Body of pancreas (tissue), 4 donors: ENCODE results near the gene ZFP28. TPM values are rescaled to one million over a fixed set of nuclear protein-coding genes. Genes with fewer than 3 reads are reported as not detected.

ENCODE experiments used
- ATAC-seq: fragments of 150-250 bp; one replicate; pipeline ENCODE4 v1.9.1; 2016
- DNase-seq, 4 donors: peaks; one replicate each; pipeline ENCODE4 v3.0.0-alpha.2; 2019
- H3K27ac ChIP-seq, 4 donors: fragments of 200-600 bp; sonication (generic); 1 replicate in 3 of 4; 2 replicates in 1 of 4; pipeline versions ENCODE4 v1.5.1 to v1.6.1; 2016 to 2019; ENCODE audit warnings: mild to moderate bottlenecking in 1 of 4, mixed read lengths in 1 of 4, moderate library complexity in 1 of 4
- H3K27me3 ChIP-seq, 2 donors: fragments of 200-600 bp; sonication (generic); one replicate each; pipeline ENCODE4 v1.6.0; 2016; ENCODE audit warnings: mild to moderate bottlenecking in 1 of 2
- H3K36me3 ChIP-seq, 2 donors: fragments of 200-600 bp; sonication (generic); replicated peaks in 1 of 2; 2 replicates each; pipeline ENCODE4 v1.5.1; 2016; ENCODE audit warnings: low read depth in 2 of 2; ENCODE audit not compliant: insufficient read depth in 1 of 2
- H3K4me1 ChIP-seq: fragments of 200-600 bp; sonication (generic); one replicate; pipeline ENCODE4 v1.6.0; 2016
- H3K4me3 ChIP-seq, 2 donors: fragments of 200-600 bp; sonication (generic); 1 replicate in 1 of 2; 2 replicates in 1 of 2; pipeline ENCODE4 v1.5.1; 2016 to 2019
- H3K9me3 ChIP-seq, 3 donors: fragments of 200-600 bp; sonication (generic); 1 replicate in 2 of 3; 2 replicates in 1 of 3; pipeline ENCODE4 v1.5.1; 2016
- CTCF ChIP-seq, 7 experiments: fragments of 450-650 bp in 4 of 7; fragments of 200-600 bp in 3 of 7; sonication (generic) in 3 of 7; IDR thresholded peaks; one replicate each; pipeline ENCODE4 v1.5.1; 2016 to 2019; ENCODE audit warnings: antibody characterized with exemption in 7 of 7
- POLR2A ChIP-seq, 3 donors: fragments of 450-650 bp; IDR thresholded peaks; one replicate each; pipeline ENCODE4 v1.6.1; 2016; ENCODE audit warnings: antibody characterized with exemption in 3 of 3, mild to moderate bottlenecking in 2 of 3
- WGBS, 2 donors: methylation state at CpG; one replicate each; pipeline ENCODE4 v1.1.5; 2017; 5-methylcytosine and 5-hydroxymethylcytosine counted together
- intact Hi-C: fragments of 100-400 bp; cut with DNase I; formaldehyde crosslinking; loops from one replicate; pipeline ENCODE4 v1.15.1; 2023
- total RNA-seq, 2 donors: library from RNA; depleted of rRNA; stranded (reverse); fragments of >200 nt; gene quantifications; one replicate each; pipeline ENCODE4 v1.1.0, GENCODE V29; 2016

Gene ZFP28
- total RNA-seq, 2 donors from 2014 or later, result 3.3 to 5.2 TPM

DNA sequence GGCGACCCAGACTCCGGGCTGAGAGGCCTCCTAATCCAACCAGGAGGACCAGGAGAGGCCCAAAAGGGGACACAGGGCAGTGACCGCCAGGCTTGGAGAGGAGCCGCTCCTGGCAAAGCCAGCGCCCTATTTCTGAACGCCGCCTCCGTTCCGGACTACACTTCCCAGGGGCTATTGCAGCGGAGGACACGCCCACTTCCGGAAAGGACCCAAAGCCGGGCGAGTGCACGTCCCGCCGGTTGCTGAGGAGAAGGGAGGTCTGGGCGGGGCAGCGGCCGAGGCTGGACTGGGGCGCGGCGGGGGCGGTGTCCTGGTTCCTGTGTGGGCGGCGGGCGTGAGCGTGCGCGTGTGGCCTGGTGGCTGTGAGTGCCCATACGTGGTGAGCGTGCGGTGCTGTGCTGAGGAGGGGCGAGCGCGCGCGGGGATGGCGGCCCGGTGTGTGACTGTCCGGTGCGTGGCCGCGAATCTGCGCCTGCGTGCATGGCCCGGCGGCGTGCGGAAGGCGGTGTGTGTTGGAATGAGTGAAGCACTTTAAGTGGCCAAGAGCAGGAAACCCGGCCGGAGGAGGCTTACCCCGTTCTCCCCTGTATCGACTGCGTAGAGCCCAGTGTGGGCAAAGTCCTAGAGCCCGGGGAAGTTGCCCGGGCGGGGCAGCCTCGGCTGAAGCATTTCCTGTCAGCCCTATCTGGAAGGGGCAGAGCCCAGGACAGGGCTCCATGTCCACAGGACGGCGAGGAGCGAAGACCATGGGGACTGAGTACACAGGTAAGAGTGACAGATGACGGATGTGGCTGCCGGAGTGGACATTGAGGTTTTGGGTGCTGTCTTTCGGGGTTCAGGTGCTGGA lies 28.7 kb downstream of the ZFP28 start, which contains the start of gene ZNF470:
TSS of gene ZNF470 (plus strand) at position 195 of the 847 bp plus-strand sequence. CDS start 2,844 bp downstream, outside the sequence.
- peak; percentile 97 for ATAC-seq
- H3K9me3 ChIP-seq, result peaks cover 0 to 56% (median 4%) of the 10 kb centered on the region in 3 donors
- peak within 1 kb of the TSS; percentile 87 to 98 for H3K4me3 ChIP-seq
- H3K4me1 ChIP-seq, result peaks cover 16% of the 10 kb centered on the region
- DNase-seq, result peak; percentile 95 to 97 (median 96)
- 2 to 19% methylated on average over 13 to 66 of the region's 66 CpGs for WGBS, 2 donors
- intact Hi-C loops, result no loop called here
- peak within 1 kb of the TSS; percentile 34 to 90 (median 57) for H3K27ac ChIP-seq
- H3K27me3 ChIP-seq, result no peaks in the 10 kb centered on the region
- TF ChIP-seq POLR2A (IDR thresholded peaks at IDR 0.05) (peak; percentile 13 to 66 (median 65)), CTCF (IDR thresholded peaks at IDR 0.05) (no peak)
- H3K36me3 ChIP-seq, result peaks cover 2 to 10% of the 10 kb centered on the region in 2 donors

DNA sequence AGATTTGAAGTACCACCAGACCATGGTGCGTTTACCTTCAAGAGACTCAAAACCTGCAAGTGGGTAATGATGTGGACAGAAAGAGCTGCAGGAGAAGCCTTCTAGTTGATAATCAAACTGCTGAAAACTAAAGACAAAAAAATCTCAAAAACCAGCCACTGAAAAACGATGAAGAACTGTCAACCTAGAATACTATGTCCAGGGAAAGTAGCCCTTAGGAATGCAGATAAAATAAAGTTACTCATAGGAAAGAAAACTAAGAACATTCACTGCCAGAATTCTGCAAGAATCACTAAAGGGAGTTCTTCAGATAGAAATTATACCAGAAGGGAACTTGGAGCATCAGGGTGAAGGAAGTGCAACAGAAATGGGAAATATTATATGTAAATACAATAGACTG lies 33.8 kb downstream of the ZFP28 start:
- 52 to 67% methylated on average over 2 of the region's 2 CpGs for WGBS, 2 donors
- H3K36me3 ChIP-seq, result peaks cover 7 to 18% of the 10 kb centered on the region in 2 donors

DNA sequence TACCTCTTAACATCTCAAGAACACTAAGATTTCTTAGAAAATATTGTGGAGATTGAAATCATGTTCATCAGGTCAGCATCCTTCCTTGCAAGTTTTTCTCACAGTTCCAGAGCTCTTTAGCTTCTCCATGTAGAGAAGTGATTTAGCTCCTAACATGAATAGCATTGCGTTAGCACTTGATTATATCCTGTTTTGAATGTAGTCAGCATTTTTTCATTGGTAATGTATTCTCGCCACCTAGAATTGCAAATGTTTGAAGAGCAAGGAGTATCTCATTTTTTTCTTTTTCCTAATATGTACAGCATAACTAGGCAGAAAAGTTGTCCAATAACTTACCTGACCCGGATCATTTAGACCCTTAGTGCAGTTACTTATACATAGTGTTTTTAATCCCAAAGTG lies 35.2 kb downstream of the ZFP28 start:
- DNase-seq (no peak), ATAC-seq (no peak)
- H3K27ac ChIP-seq, result no peak overlapping the region
- peaks cover 0 to 70% (median 4%) of the 10 kb centered on the region in 3 donors for H3K9me3 ChIP-seq
- intact Hi-C loops, result no loop called here
- H3K4me1 ChIP-seq, result no peaks in the 10 kb centered on the region
- peaks cover 7 to 18% of the 10 kb centered on the region in 2 donors for H3K36me3 ChIP-seq
- H3K27me3 ChIP-seq, result no peaks in the 10 kb centered on the region
- 98 to 99% methylated on average over 3 of the region's 3 CpGs for WGBS, 2 donors
- no peak for TF ChIP-seq POLR2A (IDR thresholded peaks at IDR 0.05)
- no peak for TF ChIP-seq CTCF (IDR thresholded peaks at IDR 0.05)
- no peak overlapping the region for H3K4me3 ChIP-seq

More for the DNA sequence above, 33.8 kb downstream of the ZFP28 start:
- peaks cover 8% of the 10 kb centered on the region for H3K4me1 ChIP-seq
- DNase-seq (no peak), ATAC-seq (no peak)
- H3K27me3 ChIP-seq, result no peaks in the 10 kb centered on the region
- intact Hi-C loops, result no loop called here
- H3K27ac ChIP-seq, result no peak overlapping the region
- H3K4me3 ChIP-seq, result no peak overlapping the region
- TF ChIP-seq CTCF (IDR thresholded peaks at IDR 0.05) (no peak), POLR2A (IDR thresholded peaks at IDR 0.05) (no peak)
- H3K9me3 ChIP-seq, result peaks cover 0 to 58% (median 4%) of the 10 kb centered on the region in 3 donors

- ATAC-seq (no peak), DNase-seq (no peak)
- WGBS, 2 donors, result 94 to 95% methylated on average over 11 of the region's 11 CpGs
- intact Hi-C loops, result no loop called here
- H3K27me3 ChIP-seq, result no peaks in the 10 kb centered on the region
- peaks cover 0 to 76% (median 0%) of the 10 kb centered on the region in 3 donors for H3K9me3 ChIP-seq
- H3K4me3 ChIP-seq, result no peak overlapping the region
- TF ChIP-seq POLR2A (IDR thresholded peaks at IDR 0.05), result no peak
- no peak for TF ChIP-seq CTCF (IDR thresholded peaks at IDR 0.05)
- H3K4me1 ChIP-seq, result no peaks in the 10 kb centered on the region
- H3K36me3 ChIP-seq, result peaks cover 4 to 8% of the 10 kb centered on the region in 2 donors
- no peak overlapping the region for H3K27ac ChIP-seq
Measured at GRCh38 chr19:56577719-56578602, 39.2 kb downstream of the ZFP28 start.
